Measurements from ENCODE around the gene FGD5.

Gene FGD5

DNA sequence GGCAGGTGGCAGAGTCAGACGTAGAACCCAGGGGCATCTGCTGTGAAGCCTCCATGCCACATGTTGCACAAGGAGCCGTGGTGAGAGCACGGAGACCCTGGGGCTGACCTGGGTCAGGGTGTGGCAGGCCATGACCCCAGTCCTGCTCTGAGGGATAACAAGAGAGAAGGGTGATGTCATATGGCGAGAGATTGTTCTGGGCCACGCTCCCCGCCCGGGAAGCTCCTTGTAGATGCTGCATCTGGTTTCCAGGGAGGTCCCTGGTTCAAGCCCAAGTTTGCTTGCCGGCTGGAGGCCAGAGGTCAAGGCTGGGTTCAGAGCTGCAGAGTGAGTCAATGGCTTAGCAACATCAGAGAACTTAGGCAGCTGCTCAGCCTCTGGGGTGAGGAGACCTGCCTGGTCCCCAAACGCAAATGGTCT, 17.3 kb downstream of the FGD5 start:
- Histone ChIP-seq H4K20me1 (ENCODE audit: insufficient read depth, low read length) (no peaks in the 10 kb centered on the region), H3K4me1 (ENCODE audit: insufficient read depth, low read length) (peaks cover 9% of the 10 kb centered on the region), H3K27me3 (ENCODE audit: insufficient read depth, low read length, poor library complexity) (no peaks in the 10 kb centered on the region), H3K27ac (ENCODE audit: low read length) (no peak overlapping the region), H2AFZ (ENCODE audit: low read depth, low read length) (no peak overlapping the region), H3K4me2 (ENCODE audit: insufficient read depth, low read length) (no peak overlapping the region), H3K9ac (ENCODE audit: low read depth, low read length) (no peak overlapping the region), H3K9me3 (ENCODE audit: insufficient read depth, low read length, severe bottlenecking) (no peaks in the 10 kb centered on the region), H3K79me2 (ENCODE audit: insufficient read depth, low read length) (no peaks in the 10 kb centered on the region), H3K36me3 (ENCODE audit: insufficient read depth, low read length) (no peaks in the 10 kb centered on the region), H3K4me3 (ENCODE audit: low read depth in 1 of 2, low read length in 2 of 2) (no peak overlapping the region)
- no peak for DNase-seq
- ATAC-seq (ENCODE audit: insufficient read depth, low read depth): no peak
- TF ChIP-seq, protein P1, sequence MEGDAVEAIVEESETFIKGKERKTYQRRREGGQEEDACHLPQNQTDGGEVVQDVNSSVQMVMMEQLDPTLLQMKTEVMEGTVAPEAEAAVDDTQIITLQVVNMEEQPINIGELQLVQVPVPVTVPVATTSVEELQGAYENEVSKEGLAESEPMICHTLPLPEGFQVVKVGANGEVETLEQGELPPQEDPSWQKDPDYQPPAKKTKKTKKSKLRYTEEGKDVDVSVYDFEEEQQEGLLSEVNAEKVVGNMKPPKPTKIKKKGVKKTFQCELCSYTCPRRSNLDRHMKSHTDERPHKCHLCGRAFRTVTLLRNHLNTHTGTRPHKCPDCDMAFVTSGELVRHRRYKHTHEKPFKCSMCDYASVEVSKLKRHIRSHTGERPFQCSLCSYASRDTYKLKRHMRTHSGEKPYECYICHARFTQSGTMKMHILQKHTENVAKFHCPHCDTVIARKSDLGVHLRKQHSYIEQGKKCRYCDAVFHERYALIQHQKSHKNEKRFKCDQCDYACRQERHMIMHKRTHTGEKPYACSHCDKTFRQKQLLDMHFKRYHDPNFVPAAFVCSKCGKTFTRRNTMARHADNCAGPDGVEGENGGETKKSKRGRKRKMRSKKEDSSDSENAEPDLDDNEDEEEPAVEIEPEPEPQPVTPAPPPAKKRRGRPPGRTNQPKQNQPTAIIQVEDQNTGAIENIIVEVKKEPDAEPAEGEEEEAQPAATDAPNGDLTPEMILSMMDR (IDR thresholded peaks at IDR 0.05; ENCODE audit: borderline replicate concordance, extremely low read depth, low read length, poor library complexity, severe bottlenecking): no peak
- TF ChIP-seq EZH2 (IDR thresholded peaks at IDR 0.05; ENCODE audit: borderline replicate concordance, low read depth, low read length, severe bottlenecking): no peak

GRCh38 chr3:14837186-14837877, 18.6 kb downstream of the FGD5 start:
- no peak overlapping the region for H3K4me3 ChIP-seq (ENCODE audit: low read depth in 1 of 2, low read length in 2 of 2)
- DNase-seq (no peak), ATAC-seq (ENCODE audit: insufficient read depth, low read depth) (no peak)
- H3K9ac ChIP-seq (ENCODE audit: low read depth, low read length): no peak overlapping the region
- no peaks in the 10 kb centered on the region for H4K20me1 ChIP-seq (ENCODE audit: insufficient read depth, low read length)
- no peaks in the 10 kb centered on the region for H3K9me3 ChIP-seq (ENCODE audit: insufficient read depth, low read length, severe bottlenecking)
- H3K4me2 ChIP-seq (ENCODE audit: insufficient read depth, low read length): no peak overlapping the region
- no peaks in the 10 kb centered on the region for H3K27me3 ChIP-seq (ENCODE audit: insufficient read depth, low read length, poor library complexity)
- no peaks in the 10 kb centered on the region for H3K36me3 ChIP-seq (ENCODE audit: insufficient read depth, low read length)
- no peak for TF ChIP-seq EZH2 (IDR thresholded peaks at IDR 0.05; ENCODE audit: borderline replicate concordance, low read depth, low read length, severe bottlenecking)
- TF ChIP-seq, protein P1 (IDR thresholded peaks at IDR 0.05; ENCODE audit: borderline replicate concordance, extremely low read depth, low read length, poor library complexity, severe bottlenecking): no peak
- no peak overlapping the region for H3K27ac ChIP-seq (ENCODE audit: low read length)
- no peaks in the 10 kb centered on the region for H3K79me2 ChIP-seq (ENCODE audit: insufficient read depth, low read length)
- peaks cover 9% of the 10 kb centered on the region for H3K4me1 ChIP-seq (ENCODE audit: insufficient read depth, low read length)
- no peak overlapping the region for H2AFZ ChIP-seq (ENCODE audit: low read depth, low read length)

DNA sequence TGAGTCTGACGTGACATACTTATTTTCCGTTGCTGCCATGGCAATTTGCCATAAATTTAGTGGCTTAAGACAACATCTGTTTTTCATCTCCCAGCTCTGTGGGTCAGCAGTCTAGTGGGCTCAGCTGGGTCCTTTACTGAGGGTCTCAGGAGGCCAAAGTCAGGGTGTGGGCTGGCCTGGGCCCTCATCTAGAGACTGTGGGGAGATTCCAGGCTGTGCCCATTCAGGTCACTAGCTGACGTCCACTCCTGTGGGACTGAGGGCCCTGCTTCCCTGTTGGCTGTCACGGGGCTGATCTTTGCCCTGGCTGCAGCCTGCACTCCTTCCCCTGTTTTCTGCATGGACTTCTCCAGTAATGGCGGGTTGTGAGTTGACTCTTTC, 19.1 kb downstream of the FGD5 start:
- Histone ChIP-seq H3K4me3 (ENCODE audit: low read depth in 1 of 2, low read length in 2 of 2) (no peak overlapping the region), H3K79me2 (ENCODE audit: insufficient read depth, low read length) (no peaks in the 10 kb centered on the region), H4K20me1 (ENCODE audit: insufficient read depth, low read length) (no peaks in the 10 kb centered on the region), H3K4me1 (ENCODE audit: insufficient read depth, low read length) (peaks cover 9% of the 10 kb centered on the region), H3K9me3 (ENCODE audit: insufficient read depth, low read length, severe bottlenecking) (no peaks in the 10 kb centered on the region), H2AFZ (ENCODE audit: low read depth, low read length) (no peak overlapping the region), H3K9ac (ENCODE audit: low read depth, low read length) (no peak overlapping the region), H3K4me2 (ENCODE audit: insufficient read depth, low read length) (no peak overlapping the region), H3K27me3 (ENCODE audit: insufficient read depth, low read length, poor library complexity) (no peaks in the 10 kb centered on the region), H3K36me3 (ENCODE audit: insufficient read depth, low read length) (no peaks in the 10 kb centered on the region), H3K27ac (ENCODE audit: low read length) (no peak overlapping the region)
- no peak for TF ChIP-seq EZH2 (IDR thresholded peaks at IDR 0.05; ENCODE audit: borderline replicate concordance, low read depth, low read length, severe bottlenecking)
- TF ChIP-seq, protein P1 (IDR thresholded peaks at IDR 0.05; ENCODE audit: borderline replicate concordance, extremely low read depth, low read length, poor library complexity, severe bottlenecking): no peak
- no peak for ATAC-seq (ENCODE audit: insufficient read depth, low read depth)
- DNase-seq: no peak

Measured in DND-41 (cell line).